GM19023 (cell line): ENCODE measurements around the gene TWIST2.

Experiments used
- ATAC-seq: cut with Tn5 transposase; IDR thresholded peaks from one replicate; pipeline ENCODE4 v1.9.1; 2021; ENCODE audit warnings: mild to moderate bottlenecking, moderate library complexity; ENCODE audit not compliant: unreplicated experiment

TWIST2 gene

DNA sequence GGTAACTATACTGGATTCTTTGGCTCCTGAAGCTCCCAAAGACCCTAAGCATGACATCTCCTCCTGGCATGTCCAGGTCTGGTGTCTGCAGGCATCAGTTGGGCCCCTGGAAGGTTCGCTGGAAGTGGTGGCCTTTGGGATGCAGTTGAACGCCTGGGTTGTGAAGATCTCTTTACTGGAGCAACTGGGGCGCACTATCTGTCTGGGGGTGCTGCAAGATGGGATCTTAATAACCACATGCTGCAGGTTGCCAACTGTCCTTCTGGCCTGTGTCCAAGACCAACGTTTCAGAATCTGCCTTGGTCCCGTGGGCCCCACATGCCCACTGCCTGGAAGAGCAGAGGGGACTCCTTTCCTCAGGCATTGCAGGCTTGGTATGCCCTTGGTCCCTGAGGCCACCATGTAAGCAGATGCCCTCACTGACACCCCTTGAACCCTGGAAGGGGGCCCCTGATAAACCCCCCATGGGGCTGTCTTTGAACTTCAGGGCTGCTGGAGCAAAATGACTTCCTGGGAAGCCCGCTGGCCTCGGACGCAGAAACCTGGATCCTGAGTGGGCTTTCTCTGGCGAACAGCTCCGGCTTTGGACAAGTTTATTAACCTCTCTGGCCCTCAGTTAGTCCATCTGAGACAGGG, 101.9 kb downstream of the TWIST2 start:
- ATAC-seq = no peak

DNA sequence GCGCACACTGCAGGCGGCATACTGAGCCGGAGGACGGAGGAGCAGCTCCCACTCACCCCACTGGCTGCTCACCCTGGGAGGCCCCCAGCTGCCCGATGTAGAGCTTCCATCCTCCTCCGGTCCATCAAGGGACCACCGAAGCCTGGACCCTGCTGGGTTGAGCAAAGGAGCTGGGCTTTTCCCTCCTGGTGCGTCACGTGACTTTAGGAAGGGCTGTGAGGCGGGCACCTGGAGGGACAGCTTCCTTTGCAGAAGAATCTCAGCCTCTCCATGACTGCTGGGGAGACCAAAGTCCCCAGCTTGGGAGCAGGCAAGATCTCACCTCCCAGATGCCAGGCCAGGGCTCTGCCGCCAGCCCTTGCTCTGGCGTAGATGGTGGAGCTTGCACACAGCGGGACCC, 102.7 kb downstream of the TWIST2 start:
- ATAC-seq = no peak

DNA sequence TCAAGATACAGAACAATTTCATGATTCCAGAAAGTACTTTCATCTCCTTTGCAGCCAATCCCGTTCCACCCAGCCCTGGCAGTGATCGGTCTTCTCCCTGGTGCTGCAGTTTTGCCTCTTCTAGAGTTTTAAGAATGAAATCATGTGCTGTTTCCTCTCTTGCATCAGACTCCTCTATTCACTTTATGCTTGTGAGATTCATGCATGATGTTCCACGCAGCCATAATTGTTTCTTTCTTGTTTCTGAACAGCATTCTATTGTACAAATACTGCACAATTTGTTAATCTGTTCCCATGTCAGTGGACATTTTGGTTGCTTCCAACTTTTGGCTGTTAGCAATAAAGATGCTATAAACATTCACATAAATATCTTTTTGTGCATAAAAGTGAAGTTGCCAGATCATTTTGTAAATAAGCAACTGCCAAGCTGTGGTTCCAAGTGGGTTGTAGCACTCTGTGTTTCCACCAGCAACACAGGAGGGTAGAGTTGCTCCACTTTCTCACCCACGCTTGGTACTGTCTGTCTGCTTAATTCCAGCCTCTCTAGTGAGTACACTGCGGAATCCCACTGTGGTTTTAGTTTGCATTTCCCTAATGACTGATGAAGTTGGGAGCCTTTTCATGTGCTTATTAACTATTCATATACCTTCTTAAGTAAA, 104.5 kb downstream of the TWIST2 start:
- ATAC-seq = no peak

DNA sequence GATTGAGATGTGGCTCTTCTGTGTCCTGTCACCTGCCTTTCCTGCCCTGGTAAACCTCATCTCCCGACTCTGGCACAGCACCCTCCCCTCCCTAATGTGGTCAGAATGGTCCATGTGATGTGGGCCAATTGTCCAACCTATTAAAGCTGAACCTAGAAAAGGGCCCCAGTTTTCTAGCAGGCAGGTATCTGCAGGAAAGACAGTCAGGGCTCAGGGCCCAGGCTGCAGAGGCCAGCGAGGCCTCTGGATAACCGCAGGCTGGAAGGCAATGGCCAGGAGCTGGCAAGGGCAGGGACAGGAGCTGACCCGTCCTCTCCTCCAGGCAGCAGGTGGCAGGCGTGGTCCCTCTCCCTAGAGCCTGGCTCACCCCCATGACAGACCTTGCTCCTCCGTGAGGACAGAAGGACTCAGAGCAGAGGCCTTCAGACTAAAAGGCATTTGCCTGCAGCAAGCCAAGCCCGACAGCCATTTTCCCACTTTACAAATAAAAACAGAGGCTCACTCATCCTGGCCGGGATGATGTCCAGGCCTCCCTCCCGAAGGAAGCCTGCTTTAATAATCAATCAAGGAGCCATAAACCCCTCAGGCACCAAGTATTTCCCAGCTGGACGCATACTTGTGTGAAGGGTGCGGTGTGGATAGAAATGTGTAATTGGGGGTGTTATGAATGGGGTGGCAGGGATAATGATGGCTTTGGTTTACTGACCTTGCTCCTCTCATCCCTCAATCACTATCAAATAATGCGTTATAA, 107.1 kb downstream of the TWIST2 start:
- no peak for ATAC-seq

DNA sequence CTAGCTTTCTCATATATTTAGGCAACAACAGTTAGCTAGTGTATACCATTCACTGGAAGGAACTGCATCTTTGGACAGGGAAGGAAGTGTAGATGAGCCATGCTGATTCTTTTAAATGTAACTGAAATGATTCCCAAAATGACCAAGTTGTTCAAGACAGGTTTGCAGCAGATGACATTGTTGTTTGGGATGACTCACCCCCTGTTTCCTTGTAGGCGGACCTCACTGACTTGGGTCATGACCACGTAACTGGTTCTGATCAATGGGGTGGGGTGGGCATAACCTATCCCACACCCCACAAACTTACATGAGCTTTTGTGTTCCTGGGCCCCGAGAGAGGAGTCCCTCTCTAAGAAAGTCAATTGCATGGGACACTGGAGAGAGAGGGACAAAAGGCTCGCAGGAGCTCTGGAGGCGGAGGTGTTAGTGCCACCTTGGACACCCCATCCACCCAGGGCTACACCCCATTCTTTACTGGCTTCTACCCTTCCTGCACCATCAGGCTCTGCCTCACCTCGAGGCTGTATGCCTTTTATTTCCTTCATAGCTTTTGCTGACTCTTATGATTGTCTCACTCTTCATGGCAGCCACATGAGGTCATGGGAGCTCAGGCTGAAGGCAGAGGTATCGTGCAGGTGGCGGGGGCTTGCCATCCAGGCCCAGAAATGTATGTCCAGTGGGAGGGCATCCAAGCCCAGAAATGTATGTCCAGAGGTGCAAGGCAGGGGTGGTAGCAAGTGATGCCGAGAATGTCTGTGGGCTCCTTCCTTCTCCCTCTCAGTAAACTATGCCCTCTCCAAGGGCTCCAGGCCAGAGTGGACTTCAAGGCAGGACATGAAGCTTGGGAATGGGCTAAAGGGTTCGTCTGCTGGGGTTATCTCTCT, 108.0 kb downstream of the TWIST2 start:
- ATAC-seq = no peak

DNA sequence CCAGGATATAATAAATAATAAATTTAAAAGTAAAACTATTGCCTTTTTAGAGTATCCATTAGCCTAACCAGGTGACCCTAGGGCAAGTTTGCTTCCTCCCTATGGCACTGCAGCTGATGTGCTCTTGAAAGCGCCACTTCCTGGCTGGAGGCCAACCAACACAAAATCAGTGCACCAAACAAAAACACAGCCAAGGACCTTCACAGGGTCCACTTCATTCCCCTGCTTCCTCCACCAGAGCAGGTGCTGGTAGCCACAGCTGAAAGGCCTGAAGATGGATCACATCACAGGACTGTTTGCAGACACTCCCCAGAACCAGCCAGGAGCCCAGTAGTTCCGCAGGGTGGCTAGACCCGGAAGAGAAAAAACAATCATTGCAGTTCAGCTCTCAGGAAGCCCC, 108.8 kb downstream of the TWIST2 start:
- ATAC-seq = no peak
